ENCODE data around the gene FAM53B.
"Not testable (repeated sequence)": the region's sequence is repeated elsewhere in the genome, so short reads cannot be mapped to it uniquely, and the experiment has no call there.

The FAM53B gene

GRCh38 chr10:124744102-124745050 is at the start of gene FAM53B:
FAM53B (minus strand) TSS chr10:124744378; CDS start chr10:124706713, 37,665 bp downstream.
- peak; percentile 92 for DNase-seq

GRCh38 chr10:124792998-124793352 is 48.8 kb upstream of the FAM53B start:
- no peak for DNase-seq

GRCh38 chr10:124791547-124792348 is 47.6 kb upstream of the FAM53B start, which contains the start of gene EEF1AKMT2:
EEF1AKMT2 (minus strand) TSS chr10:124791887; CDS start chr10:124791833, 54 bp downstream.
- peak; percentile 96 for DNase-seq

- not testable (repeated sequence) for DNase-seq
These were observed 38.7 kb upstream of the FAM53B start for GRCh38 chr10:124782900-124783299.

- no peak for DNase-seq
These were observed 24.6 kb upstream of the FAM53B start for GRCh38 chr10:124768791-124769190.

GRCh38 chr10:124765256-124765655 is 21.1 kb upstream of the FAM53B start:
- no peak for DNase-seq

GRCh38 chr10:124763267-124763666 is 19.1 kb upstream of the FAM53B start:
- DNase-seq, result no peak

GRCh38 chr10:124762281-124762680 is 18.1 kb upstream of the FAM53B start:
- DNase-seq, result no peak

GRCh38 chr10:124756156-124756903 is 12.2 kb upstream of the FAM53B start:
- no peak for DNase-seq

- no peak for DNase-seq
These were observed 11.4 kb upstream of the FAM53B start for GRCh38 chr10:124755581-124755980.

- no peak for DNase-seq
These were observed 10.0 kb upstream of the FAM53B start for GRCh38 chr10:124754227-124754626.

- DNase-seq, result peak; percentile 47
These were observed 4.9 kb upstream of the FAM53B start for GRCh38 chr10:124748953-124749645.

GRCh38 chr10:124748166-124748565 is 4.0 kb upstream of the FAM53B start:
- DNase-seq, result no peak

GRCh38 chr10:124747745-124748144 is 3.6 kb upstream of the FAM53B start:
- no peak for DNase-seq

- DNase-seq, result no peak
These were observed 2.8 kb upstream of the FAM53B start for GRCh38 chr10:124746992-124747391.

GRCh38 chr10:124746447-124746846 is 2.3 kb upstream of the FAM53B start:
- not testable (repeated sequence) for DNase-seq

GRCh38 chr10:124745673-124746072 is 1.5 kb upstream of the FAM53B start:
- DNase-seq, result peak; percentile 83

GRCh38 chr10:124745252-124745651 is 1.1 kb upstream of the FAM53B start:
- no peak for DNase-seq

- peak; percentile 59 for DNase-seq
These were observed 732 bp downstream of the FAM53B start for GRCh38 chr10:124743191-124744101.

- DNase-seq, result peak; percentile 83
These were observed 1.6 kb downstream of the FAM53B start for GRCh38 chr10:124742413-124743190.
